ENCODE data around the gene TMX1.

The TMX1 gene

DNA sequence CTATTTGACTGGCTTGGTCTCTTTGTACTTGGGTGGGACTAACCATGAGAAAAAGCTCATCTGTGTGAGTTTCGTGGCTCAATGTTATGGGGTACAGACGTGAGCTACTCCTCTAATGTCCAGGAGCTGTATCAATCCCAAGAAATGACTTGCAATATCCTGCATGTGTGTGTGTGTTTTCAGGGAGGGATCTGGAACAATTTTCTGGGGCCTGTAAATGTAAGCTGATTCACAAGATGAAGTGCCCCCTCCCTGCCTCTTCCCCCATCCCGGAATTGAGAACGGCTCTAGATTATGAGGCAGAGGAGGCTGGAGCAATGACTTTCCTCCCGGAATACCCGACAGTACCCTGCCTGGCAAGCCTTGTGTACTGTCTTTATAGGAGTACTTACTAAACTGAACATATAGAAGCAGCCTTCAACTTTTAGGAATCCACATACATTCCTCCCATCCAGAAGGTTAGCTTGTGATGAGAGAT is 53.9 kb downstream of the TMX1 start:
- peaks cover 9% of the 10 kb centered on the region for H3K4me1 ChIP-seq (ENCODE audit: insufficient read depth, poor library complexity, severe bottlenecking)
- H3K4me3 ChIP-seq (ENCODE audit: severe bottlenecking), result no peak overlapping the region
- ATAC-seq (ENCODE audit: low read depth) (no peak), DNase-seq (ENCODE audit: low spot score) (no peak)
- no peaks in the 10 kb centered on the region for H3K9me3 ChIP-seq (ENCODE audit: severe bottlenecking)
- TF ChIP-seq, protein P1, sequence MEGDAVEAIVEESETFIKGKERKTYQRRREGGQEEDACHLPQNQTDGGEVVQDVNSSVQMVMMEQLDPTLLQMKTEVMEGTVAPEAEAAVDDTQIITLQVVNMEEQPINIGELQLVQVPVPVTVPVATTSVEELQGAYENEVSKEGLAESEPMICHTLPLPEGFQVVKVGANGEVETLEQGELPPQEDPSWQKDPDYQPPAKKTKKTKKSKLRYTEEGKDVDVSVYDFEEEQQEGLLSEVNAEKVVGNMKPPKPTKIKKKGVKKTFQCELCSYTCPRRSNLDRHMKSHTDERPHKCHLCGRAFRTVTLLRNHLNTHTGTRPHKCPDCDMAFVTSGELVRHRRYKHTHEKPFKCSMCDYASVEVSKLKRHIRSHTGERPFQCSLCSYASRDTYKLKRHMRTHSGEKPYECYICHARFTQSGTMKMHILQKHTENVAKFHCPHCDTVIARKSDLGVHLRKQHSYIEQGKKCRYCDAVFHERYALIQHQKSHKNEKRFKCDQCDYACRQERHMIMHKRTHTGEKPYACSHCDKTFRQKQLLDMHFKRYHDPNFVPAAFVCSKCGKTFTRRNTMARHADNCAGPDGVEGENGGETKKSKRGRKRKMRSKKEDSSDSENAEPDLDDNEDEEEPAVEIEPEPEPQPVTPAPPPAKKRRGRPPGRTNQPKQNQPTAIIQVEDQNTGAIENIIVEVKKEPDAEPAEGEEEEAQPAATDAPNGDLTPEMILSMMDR (IDR thresholded peaks at IDR 0.05; ENCODE audit: poor library complexity, severe bottlenecking), result no peak
- no peaks in the 10 kb centered on the region for H3K36me3 ChIP-seq (ENCODE audit: low read depth)
- H3K27me3 ChIP-seq (ENCODE audit: insufficient read depth, poor library complexity, severe bottlenecking), result no peaks in the 10 kb centered on the region
- H3K27ac ChIP-seq (ENCODE audit: poor library complexity, severe bottlenecking), result no peak overlapping the region

DNA sequence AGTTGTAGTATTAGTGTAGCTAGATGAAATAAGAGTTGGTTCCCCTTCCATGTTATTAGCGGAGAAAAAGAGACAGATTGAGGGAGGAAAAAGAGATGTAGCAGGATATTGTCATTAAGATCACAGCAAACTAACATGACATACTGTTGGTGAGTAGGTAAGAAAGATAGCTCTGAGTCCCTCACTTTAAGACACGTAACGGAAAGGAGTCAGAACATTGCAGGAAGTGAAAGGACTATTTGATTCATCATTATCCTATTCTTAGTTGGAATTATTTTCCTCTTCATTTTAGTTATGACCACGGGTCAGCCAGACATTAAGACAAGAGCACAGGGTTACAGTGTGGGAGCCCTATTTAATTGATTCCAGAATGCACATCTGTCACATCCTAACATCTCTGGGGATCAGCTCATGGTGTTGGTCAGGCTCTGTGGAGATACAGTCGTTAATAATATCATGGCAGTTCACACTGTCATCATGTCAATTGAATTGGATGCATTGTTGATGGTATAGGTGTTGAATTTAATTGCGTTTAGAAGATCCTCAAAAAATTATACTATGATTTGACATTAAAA is 55.0 kb downstream of the TMX1 start:
- Histone ChIP-seq H3K27ac (ENCODE audit: poor library complexity, severe bottlenecking) (no peak overlapping the region), H3K36me3 (ENCODE audit: low read depth) (no peaks in the 10 kb centered on the region), H3K4me3 (ENCODE audit: severe bottlenecking) (no peak overlapping the region), H3K27me3 (ENCODE audit: insufficient read depth, poor library complexity, severe bottlenecking) (no peaks in the 10 kb centered on the region), H3K4me1 (ENCODE audit: insufficient read depth, poor library complexity, severe bottlenecking) (peaks cover 9% of the 10 kb centered on the region), H3K9me3 (ENCODE audit: severe bottlenecking) (no peaks in the 10 kb centered on the region)
- DNase-seq (ENCODE audit: low spot score) (no peak), ATAC-seq (ENCODE audit: low read depth) (no peak)
- TF ChIP-seq, protein P1 (IDR thresholded peaks at IDR 0.05; ENCODE audit: poor library complexity, severe bottlenecking), result no peak

DNA sequence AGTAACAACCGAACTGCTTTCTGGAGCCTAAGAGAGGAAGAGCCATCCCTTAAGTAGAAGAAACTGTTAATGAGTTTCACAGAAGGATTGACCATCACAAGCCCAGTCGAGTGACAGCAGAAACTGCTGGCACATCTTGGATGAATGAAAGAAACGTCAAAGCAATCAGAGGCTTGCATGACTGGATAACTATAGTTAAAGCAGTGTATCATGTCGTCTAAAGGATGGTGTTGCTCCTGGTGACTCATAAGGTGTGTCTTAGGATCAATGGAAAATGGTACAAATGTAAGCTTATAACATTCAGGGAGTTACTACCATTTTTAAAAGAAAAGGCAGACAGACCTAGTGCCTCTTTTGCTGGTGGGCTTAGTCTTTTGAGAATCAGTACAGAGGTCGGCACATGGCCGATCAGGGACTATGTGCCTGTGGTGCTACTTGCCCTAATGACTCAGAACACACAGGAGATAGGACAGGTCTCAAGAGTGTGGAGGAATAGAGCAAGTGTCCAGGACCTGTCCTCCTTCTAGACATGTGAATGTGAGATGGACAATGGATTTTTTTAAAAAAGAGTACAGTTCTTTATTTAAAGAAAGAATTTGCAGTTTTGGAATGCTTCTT is 55.7 kb downstream of the TMX1 start:
- TF ChIP-seq, protein P1 (IDR thresholded peaks at IDR 0.05; ENCODE audit: poor library complexity, severe bottlenecking), result no peak
- Histone ChIP-seq H3K27me3 (ENCODE audit: insufficient read depth, poor library complexity, severe bottlenecking) (no peaks in the 10 kb centered on the region), H3K9me3 (ENCODE audit: severe bottlenecking) (no peaks in the 10 kb centered on the region), H3K4me1 (ENCODE audit: insufficient read depth, poor library complexity, severe bottlenecking) (peaks cover 9% of the 10 kb centered on the region), H3K36me3 (ENCODE audit: low read depth) (no peaks in the 10 kb centered on the region), H3K4me3 (ENCODE audit: severe bottlenecking) (no peak overlapping the region), H3K27ac (ENCODE audit: poor library complexity, severe bottlenecking) (no peak overlapping the region)
- ATAC-seq (ENCODE audit: low read depth) (peak; percentile 75), DNase-seq (ENCODE audit: low spot score) (no peak)

DNA sequence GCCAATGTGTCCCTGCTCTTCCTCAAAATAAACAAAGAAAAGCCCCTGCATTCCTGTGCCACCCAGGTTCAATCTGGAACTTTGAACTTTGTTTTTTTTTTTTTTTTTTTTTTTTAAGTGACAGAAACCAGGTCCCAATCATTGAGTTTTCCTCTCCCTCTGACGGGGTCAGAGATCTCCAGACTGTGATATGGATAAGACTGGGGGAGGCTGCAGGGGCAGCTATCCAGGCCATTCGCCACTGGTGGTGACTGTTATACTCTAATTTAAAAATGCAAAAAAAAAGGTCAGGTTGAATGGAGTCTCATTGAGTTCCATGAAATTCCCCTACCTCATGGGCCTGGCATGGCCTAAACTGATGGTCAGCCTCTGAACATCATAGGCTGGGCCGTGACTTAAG is 57.0 kb downstream of the TMX1 start:
- no peaks in the 10 kb centered on the region for H3K36me3 ChIP-seq (ENCODE audit: low read depth)

More for the DNA sequence above, 57.0 kb downstream of the TMX1 start:
- H3K4me3 ChIP-seq (ENCODE audit: severe bottlenecking), result no peak overlapping the region
- no peaks in the 10 kb centered on the region for H3K9me3 ChIP-seq (ENCODE audit: severe bottlenecking)
- ATAC-seq (ENCODE audit: low read depth) (no peak), DNase-seq (ENCODE audit: low spot score) (no peak)
- H3K27ac ChIP-seq (ENCODE audit: poor library complexity, severe bottlenecking), result no peak overlapping the region
- TF ChIP-seq, protein P1 (IDR thresholded peaks at IDR 0.05; ENCODE audit: poor library complexity, severe bottlenecking), result no peak
- H3K27me3 ChIP-seq (ENCODE audit: insufficient read depth, poor library complexity, severe bottlenecking), result no peaks in the 10 kb centered on the region
- peaks cover 9% of the 10 kb centered on the region for H3K4me1 ChIP-seq (ENCODE audit: insufficient read depth, poor library complexity, severe bottlenecking)

Data from RWPE2 (cell line).